ENCODE data around the gene SSR1. TPM values are rescaled to one million over a fixed set of nuclear protein-coding genes. Genes with fewer than 3 reads are reported as not detected.

Gene SSR1
- total and polyA plus RNA-seq, 2 of the 13 experiments (the other 11 are each of a cell fraction or from before 2014, with no cell fraction given), result 203 to 243 TPM

- TF ChIP-seq ZMYM4 (CRISPR knock-in tag; IDR thresholded peaks at IDR 0.05) (0 out of 2 replicates have a peak, but pooled peaks have one; percentile 12), HBP1 (CRISPR knock-in tag; IDR thresholded peaks at IDR 0.05; ENCODE audit: low read depth) (peak; percentile 49; the same call in 1 of the 2 replicates), MIER2 (CRISPR knock-in tag; IDR thresholded peaks at IDR 0.05) (0 out of 2 replicates have a peak, but pooled peaks have one; percentile 56), XRCC5 (optimal IDR thresholded peaks at IDR 0.05; ENCODE audit: low read length) (peak; percentile 41)
Measured at GRCh38 chr6:7332090-7332745, 19.2 kb upstream of the SSR1 start (continued).

GRCh38 chr6:7331452-7331851, 18.5 kb upstream of the SSR1 start:
- DNase-seq (ENCODE audit: low spot score) (no peak), FAIRE-seq (no peak), ATAC-seq (peak; percentile 37)
- Histone ChIP-seq H3K27me3 (ENCODE audit: control insufficient read depth in 1 of 2, insufficient read depth in 2 of 2, low read length in 2 of 2) (no peaks in the 10 kb centered on the region), H3K4me2 (ENCODE audit: low read depth, low read length) (peak overlapping the region; percentile 62), H3K9ac (ENCODE audit: insufficient read depth, low read depth, low read length) (no peak overlapping the region), H3K4me3 (replicated peaks in 1 of 3; ENCODE audit: insufficient read depth in 1 of 3, low read depth in 2 of 3, low read length in 3 of 3) (no peak overlapping the region), H4K20me1 (ENCODE audit: insufficient read depth, low read length) (no peaks in the 10 kb centered on the region), H2AFZ (ENCODE audit: low read length) (no peak overlapping the region), H3K36me3 (replicated peaks in 1 of 2; ENCODE audit: control insufficient read depth in 1 of 2, insufficient read depth in 2 of 2, low read length in 2 of 2) (no peaks in the 10 kb centered on the region), H3K79me2 (ENCODE audit: insufficient read depth, low read length) (no peaks in the 10 kb centered on the region), H3K4me1 (ENCODE audit: insufficient read depth, low read length) (peaks cover 20% of the 10 kb centered on the region), H3K9me3 (ENCODE audit: low read length) (no peaks in the 10 kb centered on the region), H3K27ac (ENCODE audit: extremely low read length, insufficient read depth, low read length) (no peak overlapping the region)
- intact Hi-C loops (cut with micrococcal nuclease; ENCODE audit: unreplicated experiment), result no loop called here
- ChIA-PET CTCF (ENCODE audit: low intra/inter-chr PET ratio, low total read pairs) (no interaction called here), POLR2A (interaction anchor here (0.9 to 1.3 kb wide), 4 partner anchors 11 to 58 kb away, joined by 3 to 9 read pairs (median 6); partner anchors contain the start of genes CAGE1, RIOK1 and SSR1)
- no TSS peak for BruUV-seq (replicated peaks)
- WGBS (ENCODE audit: low lambda C conversion rate), result 59% methylated on average over 7 of the region's 7 CpGs
- TF ChIP-seq MAF1 (CRISPR knock-in tag; IDR thresholded peaks at IDR 0.05; ENCODE audit: borderline replicate concordance) (no peak), ZNF230 (CRISPR knock-in tag; IDR thresholded peaks at IDR 0.05) (no peak), MEIS1 (CRISPR knock-in tag; IDR thresholded peaks at IDR 0.05; ENCODE audit: borderline replicate concordance) (0 out of 2 replicates have a peak, but pooled peaks have one; percentile 15), ZNF136 (CRISPR knock-in tag; IDR thresholded peaks at IDR 0.05; ENCODE audit: low read depth) (no peak), ZNF740 (CRISPR knock-in tag; IDR thresholded peaks at IDR 0.05) (peak; percentile 64; the same call in 1 of the 2 replicates), PATZ1 (CRISPR knock-in tag; IDR thresholded peaks at IDR 0.05) (no peak)
- in situ Hi-C loops (cut with HindIII; ENCODE audit: extremely low pct_ligation_motif_present, low pct_unique_long_range_greater_than_20kb), result no loop called here
